Neural cell (in vitro differentiated cells): ENCODE results near the gene ATAD1. TPM values are rescaled to one million over a fixed set of nuclear protein-coding genes. Genes with fewer than 3 reads are reported as not detected.
"Not testable (repeated sequence)": the region's sequence is repeated elsewhere in the genome, so short reads cannot be mapped to it uniquely, and the experiment has no call there.

Experiments used
- H2AFZ ChIP-seq: fragments of 200-600, 300-800 bp; sonication (generic), shearing (Covaris generic); 2 replicates; pipeline ENCODE4 v1.6.0; 2014; ENCODE audit warnings: low read depth, mild to moderate bottlenecking, antibody characterized with exemption, low read length, moderate library complexity
- H3F3A ChIP-seq: fragments of 200-600 bp; shearing (Covaris generic); 2 replicates; pipeline ENCODE4 v1.6.1; 2016; ENCODE audit warnings: mild to moderate bottlenecking, moderate library complexity, mixed read lengths, antibody characterized with exemption, low read length; ENCODE audit not compliant: insufficient read depth, poor library complexity, severe bottlenecking
- H3K27ac ChIP-seq: fragments of 200-600, 300-800 bp; sonication (generic), shearing (Covaris generic); 2 replicates; pipeline ENCODE4 v1.5.1; 2014; ENCODE audit warnings: mild to moderate bottlenecking, low read length, moderate library complexity
- H3K27me3 ChIP-seq: fragments of 300-800, 200-600 bp; sonication (generic), shearing (Covaris generic); 2 replicates; pipeline ENCODE4 v1.6.0; 2014; ENCODE audit warnings: mild to moderate bottlenecking, low read depth, low read length, moderate library complexity; ENCODE audit not compliant: insufficient read depth
- H3K36me3 ChIP-seq: fragments of 300-800, 200-600 bp; sonication (generic), shearing (Covaris generic); 2 replicates; pipeline ENCODE4 v1.5.1; 2014; ENCODE audit warnings: mild to moderate bottlenecking, antibody characterized with exemption, low read length, moderate library complexity; ENCODE audit not compliant: insufficient read depth
- H3K4me2 ChIP-seq: fragments of 300-800, 200-600 bp; sonication (generic), shearing (Covaris generic); 2 replicates; pipeline ENCODE4 v1.6.0; 2014; ENCODE audit warnings: mild to moderate bottlenecking, low read length
- H3K4me3 ChIP-seq: fragments of 300-800, 200-600 bp; sonication (generic), shearing (Covaris generic); 2 replicates; pipeline ENCODE4 v1.5.1; 2014; ENCODE audit warnings: mild to moderate bottlenecking, low read length, moderate library complexity
- H3K79me2 ChIP-seq: fragments of 200-600 bp; shearing (Covaris generic); replicated peaks from 2 replicates; pipeline ENCODE4 v1.6.0; 2014; ENCODE audit warnings: mild to moderate bottlenecking, low read length, moderate library complexity; ENCODE audit not compliant: insufficient read depth
- H3K9ac ChIP-seq: fragments of 300-800, 200-600 bp; sonication (generic), shearing (Covaris generic); 2 replicates; pipeline ENCODE4 v1.6.1; 2016; ENCODE audit warnings: mild to moderate bottlenecking, low read length, mixed read lengths
- H3K9me2 ChIP-seq: fragments of 200-600 bp; shearing (Covaris generic); 2 replicates; pipeline ENCODE4 v1.6.1; 2016; ENCODE audit warnings: mild to moderate bottlenecking, low read length, mixed read lengths; ENCODE audit not compliant: insufficient read depth
- H3K9me3 ChIP-seq: fragments of 200-600, 300-800 bp; sonication (generic), shearing (Covaris generic); 2 replicates; pipeline ENCODE4 v1.6.1; 2016; ENCODE audit warnings: mild to moderate bottlenecking, mixed run types, low read length, moderate library complexity, mixed read lengths
- H4K20me1 ChIP-seq: fragments of 200-600 bp; shearing (Covaris generic); 2 replicates; pipeline ENCODE4 v1.6.1; 2016; ENCODE audit warnings: mild to moderate bottlenecking, mixed run types; ENCODE audit not compliant: insufficient read depth
- CTCF ChIP-seq: fragments of 450-650 bp; IDR thresholded peaks from 2 replicates; pipeline ENCODE4 v1.5.1; 2014; ENCODE audit warnings: antibody characterized with exemption, mild to moderate bottlenecking, moderate library complexity; ENCODE audit not compliant: poor library complexity, severe bottlenecking
- EP300 ChIP-seq: fragments of 450-650 bp; conservative IDR thresholded peaks from 2 replicates; pipeline ENCODE4 v1.6.1; 2014; ENCODE audit warnings: antibody characterized with exemption, mild to moderate bottlenecking, moderate library complexity; ENCODE audit not compliant: poor library complexity, severe bottlenecking
- EZH2 ChIP-seq: fragments of 200-600, 300-800 bp; shearing (Covaris generic), sonication (generic); IDR thresholded peaks from 2 replicates; pipeline ENCODE4 v1.6.1; 2014; ENCODE audit warnings: antibody characterized with exemption, low read length, borderline replicate concordance, mild to moderate bottlenecking; ENCODE audit not compliant: insufficient read depth, poor library complexity, severe bottlenecking
- MXI1 ChIP-seq: fragments of 450-650 bp; conservative IDR thresholded peaks from 2 replicates; pipeline ENCODE4 v1.6.1; 2014; ENCODE audit warnings: antibody characterized with exemption, mild to moderate bottlenecking; ENCODE audit not compliant: poor library complexity, severe bottlenecking
- POLR2AphosphoS5 ChIP-seq: IDR thresholded peaks from 2 replicates; pipeline ENCODE4 v1.6.1; 2012
- RAD21 ChIP-seq: fragments of 450-650 bp; conservative IDR thresholded peaks from 2 replicates; pipeline ENCODE4 v1.6.1; 2014; ENCODE audit warnings: antibody characterized with exemption, mild to moderate bottlenecking, moderate library complexity
- REST ChIP-seq: IDR thresholded peaks from 2 replicates; pipeline ENCODE4 v1.6.1; 2012; ENCODE audit warnings: borderline replicate concordance
- SMC3 ChIP-seq: fragments of 450-650 bp; conservative IDR thresholded peaks from 2 replicates; pipeline ENCODE4 v1.6.1; 2014; ENCODE audit warnings: antibody characterized with exemption, mild to moderate bottlenecking, moderate library complexity; ENCODE audit not compliant: poor library complexity
- TAF1 ChIP-seq: IDR thresholded peaks from 2 replicates; pipeline ENCODE4 v1.6.1; 2012; ENCODE audit warnings: low read depth
- polyA plus RNA-seq: library from polyadenylated mRNA; depleted of rRNA; stranded (reverse); fragments of >200 nt; gene quantifications from 2 replicates; pipeline ENCODE4 v1.2.3, GENCODE V29; 2014

ATAD1 gene
- polyA plus RNA-seq, 1 donor from 2014 or later, result 165 TPM

GRCh38 chr10:87846711-87847110 is 28.7 kb upstream of the ATAD1 start:
- H3K27me3 ChIP-seq, H2AFZ ChIP-seq, H3K4me3 ChIP-seq, H3K9me2 ChIP-seq, H3K9ac ChIP-seq, H3K36me3 ChIP-seq, H3K79me2 ChIP-seq, H3K27ac ChIP-seq, H3K4me2 ChIP-seq, H3F3A ChIP-seq, H4K20me1 ChIP-seq, H3K9me3 ChIP-seq: not testable (repeated sequence)

GRCh38 chr10:87846023-87846422 is 28.0 kb upstream of the ATAD1 start:
- H3K9ac ChIP-seq, result no peak overlapping the region
- H3K9me2 ChIP-seq, result no peaks in the 10 kb centered on the region
- H3K27ac ChIP-seq, result no peak overlapping the region
- no peaks in the 10 kb centered on the region for H4K20me1 ChIP-seq
- H3K27me3 ChIP-seq, result no peaks in the 10 kb centered on the region
- no peak overlapping the region for H3K4me2 ChIP-seq
- no peaks in the 10 kb centered on the region for H3K36me3 ChIP-seq
- H3K9me3 ChIP-seq, result no peaks in the 10 kb centered on the region
- no peaks in the 10 kb centered on the region for H3K79me2 ChIP-seq
- H2AFZ ChIP-seq, result no peak overlapping the region
- TF ChIP-seq SMC3, result no peak
- no peak for TF ChIP-seq CTCF
- no peak for TF ChIP-seq EP300
- no peak for TF ChIP-seq RAD21
- TF ChIP-seq MXI1, result no peak
- TF ChIP-seq TAF1, result no peak
- TF ChIP-seq EZH2, result no peak
- TF ChIP-seq REST, result no peak
- no peaks in the 10 kb centered on the region for H3F3A ChIP-seq
- H3K4me3 ChIP-seq, result no peak overlapping the region

- H3K4me2 ChIP-seq, result no peak overlapping the region
- TF ChIP-seq REST (no peak), EZH2 (no peak), RAD21 (no peak), EP300 (no peak), TAF1 (no peak), CTCF (no peak), SMC3 (no peak), POLR2AphosphoS5 (no peak), MXI1 (no peak)
- no peak overlapping the region for H3K9ac ChIP-seq
- no peaks in the 10 kb centered on the region for H3K79me2 ChIP-seq
- H3K27me3 ChIP-seq, result no peaks in the 10 kb centered on the region
- no peak overlapping the region for H3K27ac ChIP-seq
- H3F3A ChIP-seq, result no peaks in the 10 kb centered on the region
- no peak overlapping the region for H3K4me3 ChIP-seq
- no peaks in the 10 kb centered on the region for H3K36me3 ChIP-seq
- no peaks in the 10 kb centered on the region for H4K20me1 ChIP-seq
- no peaks in the 10 kb centered on the region for H3K9me3 ChIP-seq
- no peaks in the 10 kb centered on the region for H3K9me2 ChIP-seq
- no peak overlapping the region for H2AFZ ChIP-seq
These were observed 27.6 kb upstream of the ATAD1 start for GRCh38 chr10:87845624-87845998.
